K562 (cell line): ENCODE measurements around the gene GGTLC3. TPM values are rescaled to one million over a fixed set of nuclear protein-coding genes. Genes with fewer than 3 reads are reported as not detected.
"Not testable (repeated sequence)": the region's sequence is repeated elsewhere in the genome, so short reads cannot be mapped to it uniquely, and the experiment has no call there.

ENCODE experiments used
- ATAC-seq: fragments of 200-7000 bp; cut with Tn5 transposase; 3 replicates; pipeline ENCODE4 v1.9.1; 2020; ENCODE audit warnings: moderate library complexity
- BruUV-seq: library from RNA; stranded (reverse); fragments of 400-500 nt; replicated peaks from 2 replicates; lab custom pipeline; 2021; lab: Mats Ljungman, UMichigan
- CTCF ChIA-PET: fragments of 300-600 bp; formaldehyde crosslinking; extraction: SDS; loops from one replicate; lab custom pipeline; 2021; ENCODE audit warnings: low intra/inter-chr PET ratio; lab: Yijun Ruan, JAX
- POLR2A ChIA-PET: fragments of 300-600, 350-650 bp; sonication (Branson Sonifier 250); formaldehyde crosslinking; extraction: SDS; loops from one replicate; lab custom pipeline; 2021; ENCODE audit warnings: antibody characterized with exemption, inconsistent platforms; lab: Yijun Ruan, JAX
- DNase-seq, 4 experiments: peaks; one replicate each; pipeline versions ENCODE4 v3.0.0 to v3.0.0-alpha.2; 2011 to 2018; ENCODE audit warnings: low spot score in 3 of 4, mixed read lengths in 3 of 4; ENCODE audit errors: extremely low read depth in 1 of 4
- FAIRE-seq: peaks from 2 replicates; lab custom pipeline; 2011; peaks lifted over from hg19 to GRCh38; lab: Jason Lieb, UNC
- H2AFZ ChIP-seq: 2 replicates; pipeline ENCODE4 v1.6.0; 2011; ENCODE audit warnings: low read depth, low read length, control low read depth, inconsistent platforms
- H3K27ac ChIP-seq: fragments of 200-600 bp; 3 replicates; pipeline ENCODE4 v1.8.0; 2011; ENCODE audit warnings: low read depth, mild to moderate bottlenecking, control low read depth, inconsistent platforms, low read length, moderate library complexity, mixed read lengths; ENCODE audit errors: extremely low read depth
- H3K27me3 ChIP-seq, 2 experiments: fragments of 300-600 bp in 1 of 2; 2 replicates in 1 of 2; 3 replicates in 1 of 2; pipeline versions ENCODE4 v1.6.0 to v1.8.0; 2011; ENCODE audit warnings: inconsistent platforms in 2 of 2, low read length in 2 of 2, mild to moderate bottlenecking in 1 of 2, mixed read lengths in 1 of 2, moderate library complexity in 1 of 2; ENCODE audit not compliant: control insufficient read depth in 2 of 2, insufficient read depth in 2 of 2
- H3K36me3 ChIP-seq: fragments of 300-600 bp; 3 replicates; pipeline ENCODE4 v1.8.0; 2011; ENCODE audit warnings: mild to moderate bottlenecking, low read length, inconsistent platforms; ENCODE audit not compliant: control insufficient read depth, insufficient read depth
- H3K4me1 ChIP-seq, 2 experiments: fragments of 200-600 bp in 1 of 2; replicated peaks in 1 of 2; 2 replicates in 1 of 2; 3 replicates in 1 of 2; pipeline versions ENCODE4 v1.5.1 to v1.8.0; 2011; ENCODE audit warnings: inconsistent platforms in 2 of 2, low read length in 2 of 2, mild to moderate bottlenecking in 1 of 2, mixed read lengths in 1 of 2, moderate library complexity in 1 of 2; ENCODE audit not compliant: control insufficient read depth in 2 of 2, insufficient read depth in 2 of 2
- H3K4me2 ChIP-seq: 2 replicates; pipeline ENCODE4 v1.6.1; 2011; ENCODE audit warnings: low read length, control low read depth, inconsistent platforms, mixed read lengths; ENCODE audit not compliant: insufficient read depth
- H3K4me3 ChIP-seq: fragments of 200-600 bp; sonication (generic), shearing (Covaris generic); 2 replicates; pipeline ENCODE4 v1.5.1; 2016; ENCODE audit warnings: control low read depth, inconsistent platforms
- H3K79me2 ChIP-seq: fragments of 200-600 bp; 3 replicates; pipeline ENCODE4 v1.8.0; 2011; ENCODE audit warnings: low read length, inconsistent platforms; ENCODE audit not compliant: control insufficient read depth, insufficient read depth
- H3K9ac ChIP-seq, 2 experiments: 2 replicates each; pipeline versions ENCODE4 v1.6.0 to v1.6.1; 2011; ENCODE audit warnings: low read depth in 2 of 2, low read length in 2 of 2, control low read depth in 1 of 2, inconsistent platforms in 1 of 2, mild to moderate bottlenecking in 1 of 2, mixed read lengths in 1 of 2; ENCODE audit not compliant: insufficient read depth in 1 of 2
- H3K9me1 ChIP-seq: one replicate; pipeline ENCODE4 v1.6.0; 2011; ENCODE audit warnings: inconsistent platforms, mild to moderate bottlenecking, low read length, moderate library complexity; ENCODE audit not compliant: control insufficient read depth, insufficient read depth
- H3K9me3 ChIP-seq: replicated peaks from 2 replicates; pipeline ENCODE4 v1.5.1; 2011; ENCODE audit warnings: low read depth, low read length, inconsistent platforms; ENCODE audit not compliant: control insufficient read depth, insufficient read depth
- H4K20me1 ChIP-seq: replicated peaks from 2 replicates; pipeline ENCODE4 v1.6.1; 2011; ENCODE audit warnings: low read length, inconsistent platforms, mixed read lengths; ENCODE audit not compliant: control insufficient read depth, insufficient read depth
- WGBS: fragments of 100-300 bp; shearing (Covaris generic); methylation state at CpG from one replicate; pipeline ENCODE4 v1.1.6; 2016; ENCODE audit warnings: low coverage, mixed read lengths; ENCODE audit not compliant: insufficient coverage; ENCODE audit errors: missing lambda C conversion rate; 5-methylcytosine and 5-hydroxymethylcytosine counted together
- in situ Hi-C: fragments of 300-500 bp; cut with MboI; formaldehyde crosslinking; loops from 4 replicates; pipeline ENCODE4 v1.15.0; 2018; ENCODE audit warnings: inconsistent platforms, mixed read lengths
- intact Hi-C: fragments of 100-400 bp; cut with micrococcal nuclease; formaldehyde crosslinking; loops from 2 replicates; pipeline ENCODE4 v1.14.2; 2022
- polyA plus RNA-seq, 8 experiments: library from polyadenylated mRNA; depleted of rRNA in 4 of 8; stranded (reverse) in 5 of 8; unstranded in 3 of 8; fragments of >200 nt; fragmentation: Nextera tagmentation in 2 of 8; fragmentation: Illumina TruSeq in 1 of 8; extraction: Ambion mirVana in 2 of 8; extraction: Trizol in 1 of 8; gene quantifications; 2 replicates each; pipeline versions ENCODE4 v1.2.1 to v1.2.3, GENCODE V29; 2011 to 2014; ENCODE audit warnings: inconsistent platforms in 1 of 8, missing spikeins in 1 of 8
- total RNA-seq, 7 experiments: library from RNA; depleted of rRNA in 6 of 7; stranded (reverse); fragments of >200 nt in 6 of 7; fragmentation: Illumina TruSeq in 2 of 7; extraction: Trizol in 2 of 7; gene quantifications; 2 replicates each; pipeline versions ENCODE4 v1.2.1 to v1.2.3, GENCODE V29; 2011 to 2021; ENCODE audit warnings: low replicate concordance in 1 of 7

GGTLC3 gene
- total and polyA plus RNA-seq, 9 of the 15 experiments (the other 6 are each of a cell fraction or from before 2014, with no cell fraction given) = not detected

GRCh38 chr22:18543400-18543799 lies 25.4 kb upstream of the GGTLC3 start:
- H4K20me1 ChIP-seq, FAIRE-seq, intact Hi-C loops, H3K9me3 ChIP-seq, H3K9ac ChIP-seq, H3K4me1 ChIP-seq, DNase-seq, CTCF ChIA-PET, ATAC-seq, H2AFZ ChIP-seq, POLR2A ChIA-PET, H3K4me2 ChIP-seq, H3K79me2 ChIP-seq, H3K36me3 ChIP-seq, H3K27ac ChIP-seq, H3K9me1 ChIP-seq, H3K4me3 ChIP-seq, BruUV-seq, H3K27me3 ChIP-seq: not testable (repeated sequence)
- whole genome bisulfite sequencing = no CpG with 5 or more reads among the region's 11 CpGs
- in situ Hi-C loops = loop anchor here (25.0 kb wide), 1 partner anchor 1869 kb away; no protein-coding TSS in a partner anchor

- H3K4me3 ChIP-seq, H3K4me1 ChIP-seq, POLR2A ChIA-PET, CTCF ChIA-PET, H3K9me1 ChIP-seq, H3K27ac ChIP-seq, H3K9me3 ChIP-seq, H4K20me1 ChIP-seq, H3K27me3 ChIP-seq, H3K79me2 ChIP-seq, intact Hi-C loops, FAIRE-seq, H3K9ac ChIP-seq, ATAC-seq, BruUV-seq, H3K4me2 ChIP-seq, H2AFZ ChIP-seq, H3K36me3 ChIP-seq: not testable (repeated sequence)
- in situ Hi-C loops = loop anchor here (25.0 kb wide), 1 partner anchor 1872 kb away; no protein-coding TSS in a partner anchor
- 86% methylated on average over 5 of the region's 6 CpGs for WGBS
- DNase-seq = peak in 2 of 4 experiments; percentile 0 to 7
Measured at GRCh38 chr22:18539994-18540393, 22.0 kb upstream of the GGTLC3 start.

- FAIRE-seq, CTCF ChIA-PET, H3K4me3 ChIP-seq, H3K9ac ChIP-seq, H3K36me3 ChIP-seq, BruUV-seq, H3K4me1 ChIP-seq, ATAC-seq, POLR2A ChIA-PET, H3K79me2 ChIP-seq, DNase-seq, H3K4me2 ChIP-seq, H2AFZ ChIP-seq, H3K27me3 ChIP-seq, H3K9me3 ChIP-seq, H3K27ac ChIP-seq, H4K20me1 ChIP-seq, intact Hi-C loops, H3K9me1 ChIP-seq: not testable (repeated sequence)
- in situ Hi-C loops = loop anchor here (25.0 kb wide), 1 partner anchor 1878 kb away; no protein-coding TSS in a partner anchor
- WGBS = no CpG with 5 or more reads among the region's 12 CpGs
Measured at GRCh38 chr22:18534315-18534714, 16.4 kb upstream of the GGTLC3 start.

GRCh38 chr22:18533633-18534032 lies 15.7 kb upstream of the GGTLC3 start:
- H3K27me3 ChIP-seq, H3K4me2 ChIP-seq, ATAC-seq, H3K9me3 ChIP-seq, BruUV-seq, H3K36me3 ChIP-seq, H3K4me3 ChIP-seq, CTCF ChIA-PET, H3K9ac ChIP-seq, H2AFZ ChIP-seq, H3K9me1 ChIP-seq, H3K79me2 ChIP-seq, FAIRE-seq, intact Hi-C loops, DNase-seq, POLR2A ChIA-PET, H3K27ac ChIP-seq, H4K20me1 ChIP-seq, H3K4me1 ChIP-seq: not testable (repeated sequence)
- no CpG with 5 or more reads among the region's 11 CpGs for WGBS
- in situ Hi-C loops = loop anchor here (25.0 kb wide), 1 partner anchor 1879 kb away; no protein-coding TSS in a partner anchor
